Fibroblast of the aortic adventitia (primary cell): ENCODE data around the gene GRPEL2. TPM values are rescaled to one million over a fixed set of nuclear protein-coding genes. Genes with fewer than 3 reads are reported as not detected.

ENCODE experiments used
- DNase-seq: peaks from one replicate; pipeline ENCODE4 v3.0.0-alpha.2; 2010; ENCODE audit warnings: low read depth
- H3K4me3 ChIP-seq: 2 replicates; pipeline ENCODE4 v1.5.1; 2011; ENCODE audit warnings: low read depth, mild to moderate bottlenecking, control low read depth, low read length, moderate library complexity
- total RNA-seq: library from RNA; depleted of rRNA; stranded (reverse); fragments of >200 nt; gene quantifications from 2 replicates; pipeline ENCODE4 v1.2.3, GENCODE V29; 2012; ENCODE audit warnings: low replicate concordance
- TF ChIP-seq, protein P1 (sequence below): IDR thresholded peaks from 2 replicates; pipeline ENCODE4 v1.5.1; 2011; ENCODE audit warnings: mild to moderate bottlenecking, low read length, control low read depth, inconsistent platforms; ENCODE audit not compliant: insufficient read depth

GRPEL2 gene
- total RNA-seq, 1 donor, result 37.0 TPM

DNA sequence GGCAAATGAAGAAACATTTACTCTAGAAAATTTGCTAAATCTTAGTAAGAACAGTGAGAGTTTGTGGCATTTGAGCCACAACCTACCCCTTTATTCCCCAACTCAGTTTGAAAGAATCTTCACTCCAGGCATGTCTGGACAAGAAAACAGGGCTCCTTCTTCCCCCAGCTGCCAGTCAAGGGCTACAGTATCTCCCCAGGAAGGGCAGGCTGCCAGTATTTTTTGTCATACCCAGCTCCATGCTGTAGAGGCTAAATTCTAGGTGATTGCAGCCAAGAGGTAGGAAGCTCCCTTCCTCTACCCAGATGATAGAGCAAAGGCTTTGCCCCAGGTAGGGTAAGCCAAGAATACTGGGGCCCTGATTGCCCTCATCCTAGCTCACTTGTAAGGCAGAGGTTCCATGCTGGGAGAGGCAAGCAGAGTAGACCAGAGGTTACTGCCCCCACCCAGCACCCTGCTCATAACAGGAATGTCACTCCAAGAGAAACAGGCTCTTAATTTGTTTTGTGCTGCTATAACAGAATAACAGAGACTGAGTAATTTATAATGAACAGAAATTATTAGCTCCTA lies 20.0 kb upstream of the GRPEL2 start:
- TF ChIP-seq, protein P1, sequence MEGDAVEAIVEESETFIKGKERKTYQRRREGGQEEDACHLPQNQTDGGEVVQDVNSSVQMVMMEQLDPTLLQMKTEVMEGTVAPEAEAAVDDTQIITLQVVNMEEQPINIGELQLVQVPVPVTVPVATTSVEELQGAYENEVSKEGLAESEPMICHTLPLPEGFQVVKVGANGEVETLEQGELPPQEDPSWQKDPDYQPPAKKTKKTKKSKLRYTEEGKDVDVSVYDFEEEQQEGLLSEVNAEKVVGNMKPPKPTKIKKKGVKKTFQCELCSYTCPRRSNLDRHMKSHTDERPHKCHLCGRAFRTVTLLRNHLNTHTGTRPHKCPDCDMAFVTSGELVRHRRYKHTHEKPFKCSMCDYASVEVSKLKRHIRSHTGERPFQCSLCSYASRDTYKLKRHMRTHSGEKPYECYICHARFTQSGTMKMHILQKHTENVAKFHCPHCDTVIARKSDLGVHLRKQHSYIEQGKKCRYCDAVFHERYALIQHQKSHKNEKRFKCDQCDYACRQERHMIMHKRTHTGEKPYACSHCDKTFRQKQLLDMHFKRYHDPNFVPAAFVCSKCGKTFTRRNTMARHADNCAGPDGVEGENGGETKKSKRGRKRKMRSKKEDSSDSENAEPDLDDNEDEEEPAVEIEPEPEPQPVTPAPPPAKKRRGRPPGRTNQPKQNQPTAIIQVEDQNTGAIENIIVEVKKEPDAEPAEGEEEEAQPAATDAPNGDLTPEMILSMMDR, result no peak
- H3K4me3 ChIP-seq, result no peak overlapping the region
- peak; percentile 53 for DNase-seq

DNA sequence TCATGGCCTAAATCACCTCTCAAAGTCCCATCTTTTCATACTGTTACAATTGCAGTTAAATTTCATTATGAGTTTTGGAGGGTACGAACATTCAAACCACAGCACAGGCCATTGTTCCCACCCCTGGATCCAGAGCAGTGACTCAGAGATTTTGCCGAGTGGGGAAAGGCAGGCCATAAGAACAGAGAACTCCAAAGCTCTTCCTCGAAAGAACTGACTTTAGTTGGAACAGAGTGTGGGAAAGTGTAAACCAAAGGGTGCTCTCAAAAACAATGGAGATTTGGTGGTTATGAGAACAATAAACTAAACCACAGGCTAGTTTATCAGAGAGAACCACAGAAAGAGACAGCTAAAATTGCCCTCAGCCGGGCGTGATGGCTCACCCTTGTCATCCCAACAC lies 19.4 kb upstream of the GRPEL2 start:
- H3K4me3 ChIP-seq, result no peak overlapping the region
- TF ChIP-seq, protein P1, result no peak
- DNase-seq, result peak; percentile 37

DNA sequence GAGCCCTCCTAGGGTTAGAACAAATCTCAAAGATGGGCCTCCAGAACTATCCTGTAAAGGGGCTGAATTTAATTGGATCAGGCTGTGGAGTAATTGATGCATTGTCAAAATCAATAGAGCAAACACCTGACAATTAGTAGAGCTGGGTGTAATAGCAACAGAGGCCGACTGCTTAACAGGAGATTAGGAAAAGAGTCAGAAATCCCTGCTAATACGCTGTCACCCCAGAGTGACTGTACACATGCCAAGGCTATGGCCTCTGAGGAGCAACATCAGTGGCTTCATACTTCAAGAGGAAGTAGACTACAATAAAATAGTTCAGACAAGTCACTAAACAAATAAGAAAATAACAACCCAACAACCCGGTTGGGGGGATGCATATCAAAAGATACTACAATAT lies 18.7 kb upstream of the GRPEL2 start:
- H3K4me3 ChIP-seq, result no peak overlapping the region
- DNase-seq, result no peak
- TF ChIP-seq, protein P1, result no peak

DNA sequence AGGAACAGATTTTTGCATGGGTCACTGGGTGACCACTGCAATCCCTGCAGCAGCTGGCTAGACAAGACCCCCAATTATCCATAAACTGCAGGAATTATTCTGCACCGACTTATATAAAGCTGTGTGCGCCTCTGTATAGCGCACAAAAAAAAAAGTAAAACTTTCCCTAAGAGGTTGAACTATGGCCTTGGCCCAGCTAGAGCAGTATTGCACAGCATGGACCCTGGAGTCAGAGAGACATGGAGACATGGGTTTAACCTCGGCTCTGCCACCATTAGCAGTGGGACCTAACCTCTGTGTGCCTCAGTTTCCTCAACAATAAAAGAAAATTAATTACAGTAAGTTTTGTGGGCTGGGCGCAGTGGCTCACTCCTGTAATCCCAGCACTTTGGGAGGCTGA lies 17.1 kb upstream of the GRPEL2 start:
- TF ChIP-seq, protein P1, result no peak
- DNase-seq, result no peak
- H3K4me3 ChIP-seq, result no peak overlapping the region

DNA sequence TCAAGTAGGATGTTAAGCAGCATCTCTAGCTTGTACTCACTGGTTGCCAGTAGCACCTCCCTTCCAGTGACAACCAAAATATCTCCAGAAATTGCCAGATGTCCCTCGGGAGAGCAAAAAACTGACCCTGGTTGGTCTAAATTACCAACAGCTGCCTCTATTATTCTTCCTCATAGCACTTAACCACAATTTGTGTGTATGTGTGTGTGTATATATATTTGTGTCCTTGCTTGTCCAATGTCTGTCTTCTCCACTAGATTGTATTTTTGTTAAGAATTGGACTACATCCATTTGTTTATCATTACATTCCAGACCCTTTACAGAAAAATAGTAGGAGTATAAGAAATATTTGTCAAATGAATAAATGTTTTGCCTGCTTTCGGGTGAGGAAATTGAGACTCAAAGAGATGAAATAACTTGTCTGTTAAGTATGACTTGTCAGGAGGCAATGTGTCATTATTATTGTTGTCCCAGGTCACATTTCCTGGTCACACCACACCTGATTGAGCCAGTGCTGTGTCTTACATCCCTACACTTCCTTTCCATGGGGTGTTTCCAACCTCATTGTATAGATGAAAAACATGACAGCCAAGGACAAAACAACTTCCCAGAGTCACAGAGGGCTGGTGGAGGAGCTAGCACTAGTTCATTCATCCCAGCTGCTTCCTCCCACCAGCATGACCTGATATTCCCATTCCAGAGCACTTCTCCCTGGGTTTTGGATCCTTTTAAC lies 11.4 kb upstream of the GRPEL2 start:
- TF ChIP-seq, protein P1, result no peak
- H3K4me3 ChIP-seq, result no peak overlapping the region
- DNase-seq, result no peak

DNA sequence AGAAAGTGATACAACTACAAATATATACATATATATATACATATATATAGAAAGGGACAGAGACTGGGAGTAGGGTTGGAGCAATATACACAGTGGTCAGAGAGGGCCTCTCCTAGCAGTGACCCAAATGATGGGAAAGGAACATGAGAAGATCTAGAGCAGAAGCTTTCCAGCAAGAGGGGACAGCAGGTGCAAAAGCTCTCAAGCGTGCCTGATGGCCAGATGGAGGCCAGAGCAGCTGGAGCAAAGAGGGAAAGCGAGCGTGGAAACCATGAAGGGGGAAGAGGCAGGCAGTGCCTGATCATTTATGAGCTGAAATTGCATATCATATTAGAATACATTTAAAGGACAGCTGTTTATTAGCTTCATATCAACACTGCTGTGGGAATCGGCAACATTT lies 7.6 kb upstream of the GRPEL2 start:
- no peak overlapping the region for H3K4me3 ChIP-seq
- no peak for DNase-seq
- TF ChIP-seq, protein P1, result no peak

DNA sequence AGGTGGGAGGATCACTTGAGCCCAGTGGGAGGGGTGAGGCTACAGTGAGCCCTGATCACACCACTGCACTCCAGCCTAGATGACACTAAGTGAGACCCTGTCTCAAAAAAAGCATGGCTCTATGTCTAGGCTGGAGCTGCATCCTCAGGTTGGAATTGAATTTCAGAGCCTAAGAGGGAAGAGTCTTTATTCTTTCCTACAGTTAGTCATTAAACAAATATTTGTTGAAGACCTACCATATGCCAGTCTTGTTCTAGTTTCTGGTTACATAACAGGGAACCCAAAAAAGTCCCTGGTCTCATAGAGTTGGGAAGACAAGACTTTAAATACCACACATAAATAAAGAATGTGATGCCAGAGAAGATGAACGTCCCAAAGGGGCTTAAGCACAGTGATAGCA lies 6.9 kb upstream of the GRPEL2 start:
- H3K4me3 ChIP-seq, result no peak overlapping the region
- TF ChIP-seq, protein P1, result no peak
- DNase-seq, result no peak
